Mesendoderm (in vitro differentiated cells): ENCODE measurements around the gene CUL1.

Experiments
- DNase-seq: peaks from one replicate; pipeline ENCODE4 v3.0.0; 2013
- H2AK5ac ChIP-seq: 2 replicates; pipeline ENCODE4 v1.6.1; 2013; ENCODE audit warnings: low read length, inconsistent platforms
- H2BK120ac ChIP-seq: 2 replicates; pipeline ENCODE4 v1.6.1; 2013; ENCODE audit warnings: low read depth, mild to moderate bottlenecking, low read length, moderate library complexity, mixed read lengths
- H2BK15ac ChIP-seq: replicated peaks from 2 replicates; pipeline ENCODE4 v1.6.1; 2013; ENCODE audit warnings: low read depth, mild to moderate bottlenecking, moderate library complexity
- H2BK5ac ChIP-seq: 2 replicates; pipeline ENCODE4 v1.6.1; 2013; ENCODE audit warnings: low read length, inconsistent platforms
- H3K18ac ChIP-seq: 2 replicates; pipeline ENCODE4 v1.6.1; 2013; ENCODE audit warnings: mild to moderate bottlenecking, low read length, mixed read lengths
- H3K23ac ChIP-seq: one replicate; pipeline ENCODE4 v1.6.1; 2013; ENCODE audit warnings: low read length
- H3K27ac ChIP-seq: 2 replicates; pipeline ENCODE4 v1.5.1; 2013; ENCODE audit warnings: low read depth, mild to moderate bottlenecking, inconsistent platforms, low read length, moderate library complexity
- H3K27me3 ChIP-seq: 2 replicates; pipeline ENCODE4 v1.6.1; 2013; ENCODE audit warnings: low read length, control low read depth, mild to moderate bottlenecking, inconsistent platforms; ENCODE audit not compliant: insufficient read depth, poor library complexity
- H3K36me3 ChIP-seq: 2 replicates; pipeline ENCODE4 v1.6.1; 2013; ENCODE audit warnings: low read length, inconsistent platforms; ENCODE audit not compliant: control insufficient read depth, insufficient read depth
- H3K4ac ChIP-seq: one replicate; pipeline ENCODE4 v1.6.1; 2013; ENCODE audit warnings: low read depth, mild to moderate bottlenecking, low read length, moderate library complexity
- H3K4me1 ChIP-seq: 2 replicates; pipeline ENCODE4 v1.6.1; 2013; ENCODE audit warnings: low read depth, low read length, inconsistent platforms; ENCODE audit not compliant: control insufficient read depth
- H3K4me2 ChIP-seq: 2 replicates; pipeline ENCODE4 v1.6.1; 2013; ENCODE audit warnings: low read length
- H3K4me3 ChIP-seq: 2 replicates; pipeline ENCODE4 v1.5.1; 2013; ENCODE audit warnings: mild to moderate bottlenecking, low read length
- H3K56ac ChIP-seq: one replicate; pipeline ENCODE4 v1.6.1; 2013; ENCODE audit warnings: low read length
- H3K79me1 ChIP-seq: 2 replicates; pipeline ENCODE4 v1.6.1; 2013; ENCODE audit warnings: low read length, inconsistent platforms
- H3K79me2 ChIP-seq: 2 replicates; pipeline ENCODE4 v1.6.1; 2013; ENCODE audit warnings: mild to moderate bottlenecking, low read length; ENCODE audit not compliant: control insufficient read depth, insufficient read depth
- H3K9ac ChIP-seq: 2 replicates; pipeline ENCODE4 v1.6.1; 2013; ENCODE audit warnings: low read length, inconsistent platforms
- H4K5ac ChIP-seq: one replicate; pipeline ENCODE4 v1.6.1; 2013; ENCODE audit warnings: low read length
- H4K8ac ChIP-seq: one replicate; pipeline ENCODE4 v1.6.1; 2013; ENCODE audit warnings: low read depth, mild to moderate bottlenecking, control low read depth, low read length, moderate library complexity
- WGBS: extraction: QIAGEN DNeasy Blood & Tissue Kit; methylation state at CpG from one replicate; pipeline ENCODE4 v1.1.7; 2013; ENCODE audit warnings: low lambda C conversion rate, missing lambda C conversion rate; ENCODE audit not compliant: insufficient coverage; ENCODE audit errors: extremely low coverage; 5-methylcytosine and 5-hydroxymethylcytosine counted together

The CUL1 gene

DNA sequence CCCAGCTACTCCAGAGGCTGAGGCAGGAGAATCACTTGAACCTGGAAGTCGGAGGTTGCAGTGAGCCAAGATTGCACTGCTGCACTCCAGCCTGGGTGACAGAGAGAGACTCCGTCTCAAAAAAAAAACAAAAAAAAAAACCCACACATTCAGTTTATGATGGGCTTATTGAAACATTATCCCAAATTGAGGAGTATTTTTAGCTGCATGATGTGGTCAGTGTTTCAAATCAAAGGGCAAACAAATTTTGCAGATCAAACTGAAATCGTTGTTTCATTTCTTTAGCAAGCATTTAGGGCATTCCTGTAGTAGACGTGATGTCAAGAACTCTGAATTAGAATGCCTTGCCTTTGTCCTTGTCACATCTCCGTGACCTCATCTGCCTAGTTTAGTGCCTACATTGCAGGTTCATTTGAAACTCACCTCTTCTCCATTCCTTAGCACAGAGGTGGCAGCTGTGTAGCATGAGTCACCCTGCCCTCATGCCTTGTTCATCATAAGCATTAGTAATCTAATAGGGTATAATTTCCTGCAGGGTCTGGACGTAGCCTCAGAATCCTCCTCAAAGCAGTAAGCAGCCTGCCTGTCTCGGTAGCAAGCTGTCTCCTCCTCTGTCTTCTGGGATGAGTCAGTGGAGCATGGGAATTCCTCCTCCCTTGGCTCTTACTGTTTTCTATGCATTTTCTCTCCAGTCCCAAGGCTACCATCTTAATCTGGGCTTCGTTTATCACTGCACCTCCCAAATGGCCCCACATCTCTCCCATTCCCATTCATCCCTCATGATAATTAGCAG is 73.8 kb downstream of the CUL1 start:
- H2AK5ac ChIP-seq, result no peak overlapping the region
- no peak overlapping the region for H4K8ac ChIP-seq
- H3K27me3 ChIP-seq, result no peaks in the 10 kb centered on the region
- no CpG with 5 or more reads among the region's 8 CpGs for WGBS
- no peak overlapping the region for H4K5ac ChIP-seq
- no peak overlapping the region for H2BK15ac ChIP-seq
- no peak overlapping the region for H3K4me3 ChIP-seq
- peaks cover 2% of the 10 kb centered on the region for H3K4me1 ChIP-seq
- no peak overlapping the region for H3K18ac ChIP-seq
- H3K56ac ChIP-seq, result no peak overlapping the region
- H2BK5ac ChIP-seq, result no peak overlapping the region
- no peak overlapping the region for H2BK120ac ChIP-seq
- no peak overlapping the region for H3K9ac ChIP-seq
- DNase-seq, result peak; percentile 81
- no peak overlapping the region for H3K4me2 ChIP-seq
- H3K36me3 ChIP-seq, result peaks cover 1% of the 10 kb centered on the region
- no peaks in the 10 kb centered on the region for H3K79me1 ChIP-seq
- H3K23ac ChIP-seq, result no peak overlapping the region
- H3K79me2 ChIP-seq, result peaks cover 2% of the 10 kb centered on the region
- H3K27ac ChIP-seq, result no peak overlapping the region
- H3K4ac ChIP-seq, result no peak overlapping the region

DNA sequence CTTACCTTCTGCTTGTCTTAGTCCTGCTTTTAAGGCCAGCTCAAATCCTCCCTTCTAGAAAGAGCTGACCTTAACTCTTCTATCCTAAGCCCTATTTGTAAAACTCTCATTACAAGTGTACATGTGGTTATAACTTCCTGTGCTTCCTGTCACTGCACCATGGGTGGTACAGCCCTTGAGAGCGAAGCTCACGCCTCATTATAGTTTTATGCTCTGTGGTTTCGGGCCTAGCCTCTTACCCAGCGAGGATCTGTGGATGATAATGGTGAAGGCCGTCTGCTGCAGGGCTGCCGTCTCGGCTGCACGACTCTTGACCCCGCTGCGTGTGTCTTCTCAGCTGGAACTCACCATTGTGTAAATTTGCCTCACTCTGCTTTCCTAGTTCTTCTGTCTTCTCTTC is 74.6 kb downstream of the CUL1 start:
- H3K4me1 ChIP-seq, result peaks cover 2% of the 10 kb centered on the region
- H3K9ac ChIP-seq, result no peak overlapping the region
- H3K27ac ChIP-seq, result no peak overlapping the region
- no peak overlapping the region for H3K4me2 ChIP-seq
- peak; percentile 63 for DNase-seq
- H3K27me3 ChIP-seq, result no peaks in the 10 kb centered on the region
- H3K18ac ChIP-seq, result no peak overlapping the region
- no peak overlapping the region for H2AK5ac ChIP-seq
- WGBS, result no CpG with 5 or more reads among the region's 10 CpGs
- H3K79me1 ChIP-seq, result no peaks in the 10 kb centered on the region
- no peak overlapping the region for H4K5ac ChIP-seq
- no peak overlapping the region for H3K4me3 ChIP-seq
- H3K4ac ChIP-seq, result no peak overlapping the region
- no peak overlapping the region for H3K56ac ChIP-seq
- H2BK5ac ChIP-seq, result no peak overlapping the region
- H3K79me2 ChIP-seq, result peaks cover 2% of the 10 kb centered on the region
- H4K8ac ChIP-seq, result no peak overlapping the region
- H2BK120ac ChIP-seq, result no peak overlapping the region
- H3K36me3 ChIP-seq, result peaks cover 1% of the 10 kb centered on the region
- H2BK15ac ChIP-seq, result no peak overlapping the region
- no peak overlapping the region for H3K23ac ChIP-seq

DNA sequence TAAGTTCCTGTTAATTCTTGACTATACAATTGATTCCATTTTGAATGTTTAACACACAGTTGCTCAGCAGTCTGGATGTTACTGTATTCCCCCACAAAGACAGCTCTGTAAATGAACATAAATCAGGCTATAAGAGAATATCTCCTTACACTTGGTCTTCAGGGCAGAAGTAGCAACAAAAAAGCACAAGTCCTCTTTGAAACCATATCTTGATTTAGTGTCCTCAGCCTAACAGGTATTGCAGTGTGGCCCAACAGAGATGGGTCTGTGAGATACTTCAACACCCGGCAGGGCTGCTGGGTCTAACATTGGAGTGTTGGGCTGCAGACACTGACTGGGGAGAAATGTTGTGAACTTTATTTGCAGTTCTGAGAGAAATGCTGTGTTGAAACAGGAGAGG is 75.8 kb downstream of the CUL1 start:
- no peaks in the 10 kb centered on the region for H3K27me3 ChIP-seq
- no peak overlapping the region for H3K9ac ChIP-seq
- peaks cover 2% of the 10 kb centered on the region for H3K79me2 ChIP-seq
- H2BK15ac ChIP-seq, result no peak overlapping the region
- H3K23ac ChIP-seq, result no peak overlapping the region
- no peak overlapping the region for H3K27ac ChIP-seq
- no peak overlapping the region for H4K8ac ChIP-seq
- H3K18ac ChIP-seq, result no peak overlapping the region
- no peak overlapping the region for H3K4me3 ChIP-seq
- no peak overlapping the region for H2BK120ac ChIP-seq
- no peak overlapping the region for H3K4me2 ChIP-seq
- DNase-seq, result no peak
- H3K79me1 ChIP-seq, result no peaks in the 10 kb centered on the region
- H2BK5ac ChIP-seq, result no peak overlapping the region
- H3K4me1 ChIP-seq, result peaks cover 2% of the 10 kb centered on the region
- H3K36me3 ChIP-seq, result peaks cover 1% of the 10 kb centered on the region
- no peak overlapping the region for H3K56ac ChIP-seq
- no peak overlapping the region for H2AK5ac ChIP-seq
- H4K5ac ChIP-seq, result no peak overlapping the region
- H3K4ac ChIP-seq, result no peak overlapping the region
- WGBS, result no CpG with 5 or more reads among the region's 1 CpG

DNA sequence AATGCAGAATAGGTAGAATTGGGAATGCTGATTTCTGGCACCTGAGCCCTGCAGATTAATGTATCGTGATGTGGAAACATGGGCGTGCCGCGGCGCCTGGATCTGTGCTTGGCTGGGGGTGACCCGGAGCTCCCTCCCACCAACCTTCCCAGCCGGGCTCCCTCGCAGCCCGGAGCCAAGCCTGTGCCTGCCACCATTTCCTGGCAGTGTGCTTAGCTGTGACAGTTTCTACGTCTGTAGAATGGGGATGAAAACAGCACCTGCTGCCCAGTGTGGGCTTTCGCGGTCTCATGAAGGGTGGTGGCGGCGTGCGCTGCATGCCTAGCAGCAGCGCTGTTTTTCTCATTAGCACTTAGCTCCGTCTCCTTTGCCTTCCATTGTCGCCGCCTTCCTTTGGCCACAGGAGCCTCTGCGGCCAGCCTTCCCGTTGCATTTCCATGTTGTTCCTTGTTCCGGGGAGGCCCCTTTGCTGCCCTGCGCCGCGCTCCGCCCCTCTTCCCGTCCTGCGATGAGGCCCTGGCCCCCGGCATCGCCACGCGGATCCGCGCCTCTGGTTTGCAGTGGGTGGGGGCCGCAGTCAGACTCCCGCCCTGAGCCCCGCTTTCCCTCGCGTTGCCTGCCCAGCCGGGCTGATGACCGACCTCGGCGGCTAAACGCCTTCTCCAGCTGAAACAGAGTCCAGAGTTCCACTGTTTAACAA is 84.2 kb downstream of the CUL1 start:
- Histone ChIP-seq H2BK15ac (no peak overlapping the region), H4K5ac (no peak overlapping the region), H3K56ac (no peak overlapping the region), H3K79me1 (no peaks in the 10 kb centered on the region), H2BK120ac (no peak overlapping the region), H3K23ac (no peak overlapping the region), H3K4me2 (no peak overlapping the region), H3K4me3 (no peak overlapping the region), H2BK5ac (no peak overlapping the region), H3K79me2 (no peaks in the 10 kb centered on the region), H3K4ac (no peak overlapping the region), H3K27ac (no peak overlapping the region), H3K18ac (no peak overlapping the region), H3K4me1 (no peaks in the 10 kb centered on the region), H2AK5ac (no peak overlapping the region), H3K27me3 (no peaks in the 10 kb centered on the region), H4K8ac (no peak overlapping the region), H3K36me3 (peaks cover under 1% of the 10 kb centered on the region), H3K9ac (no peak overlapping the region)
- no peak for DNase-seq
- no CpG with 5 or more reads among the region's 44 CpGs for WGBS

DNA sequence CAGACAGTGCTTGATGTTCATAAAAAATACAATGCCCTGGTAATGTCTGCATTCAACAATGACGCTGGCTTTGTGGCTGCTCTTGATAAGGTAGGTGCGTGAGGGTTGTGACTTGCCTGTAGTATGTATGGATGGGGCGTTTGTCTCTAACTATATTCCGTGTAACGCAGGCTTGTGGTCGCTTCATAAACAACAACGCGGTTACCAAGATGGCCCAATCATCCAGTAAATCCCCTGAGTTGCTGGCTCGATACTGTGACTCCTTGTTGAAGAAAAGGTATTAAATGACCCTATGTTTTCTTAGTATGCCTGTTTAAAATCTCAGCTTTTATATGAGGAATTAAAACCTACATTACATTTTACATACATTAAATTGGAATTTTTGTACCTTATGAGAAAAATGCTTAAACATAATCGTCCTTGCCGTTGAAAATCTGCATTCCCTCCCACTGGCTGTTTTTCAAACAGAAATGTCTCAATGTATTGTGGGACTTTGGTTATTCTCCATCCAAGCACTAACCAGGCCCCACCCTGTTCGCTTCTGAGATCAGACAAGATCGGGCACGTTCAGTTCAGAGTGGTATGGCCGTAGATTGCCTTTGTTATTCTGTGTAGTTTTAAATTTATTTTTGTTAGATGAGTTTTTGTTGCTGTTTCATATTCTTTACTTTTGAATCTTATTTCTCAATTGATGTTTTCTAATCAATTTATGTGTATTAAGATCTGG is 85.3 kb downstream of the CUL1 start:
- no peak overlapping the region for H2BK15ac ChIP-seq
- no peak overlapping the region for H3K27ac ChIP-seq
- peaks cover 6% of the 10 kb centered on the region for H3K36me3 ChIP-seq
- H3K56ac ChIP-seq, result no peak overlapping the region
- H2BK5ac ChIP-seq, result no peak overlapping the region
- no peak overlapping the region for H3K4ac ChIP-seq
- no peak overlapping the region for H3K9ac ChIP-seq
- no peak overlapping the region for H2AK5ac ChIP-seq
- no peaks in the 10 kb centered on the region for H3K4me1 ChIP-seq
- H3K4me3 ChIP-seq, result no peak overlapping the region
- H4K8ac ChIP-seq, result no peak overlapping the region
- no peak overlapping the region for H3K23ac ChIP-seq
- no peak overlapping the region for H4K5ac ChIP-seq
- no peaks in the 10 kb centered on the region for H3K27me3 ChIP-seq
- no peaks in the 10 kb centered on the region for H3K79me2 ChIP-seq
- H3K79me1 ChIP-seq, result no peaks in the 10 kb centered on the region
- H3K18ac ChIP-seq, result no peak overlapping the region
- no peak overlapping the region for H2BK120ac ChIP-seq
- DNase-seq, result no peak
- no CpG with 5 or more reads among the region's 15 CpGs for WGBS
- H3K4me2 ChIP-seq, result no peak overlapping the region
